Suprapubic skin (tissue), 4 donors: ENCODE measurements around the gene GBP5. TPM values are rescaled to one million over a fixed set of nuclear protein-coding genes. Genes with fewer than 3 reads are reported as not detected.

Source experiments
- DNase-seq, 2 donors: peaks; one replicate each; pipeline ENCODE4 v3.0.0-alpha.2; 2019; ENCODE audit warnings: low spot score in 2 of 2
- H3K27ac ChIP-seq: fragments of 200-600 bp; sonication (generic); one replicate; pipeline ENCODE4 v1.5.1; 2019
- H3K27me3 ChIP-seq: fragments of 200-600 bp; sonication (generic); one replicate; pipeline ENCODE4 v1.5.1; 2019
- H3K36me3 ChIP-seq: fragments of 200-600 bp; sonication (generic); one replicate; pipeline ENCODE4 v1.5.1; 2019
- H3K4me1 ChIP-seq: fragments of 200-600 bp; sonication (generic); one replicate; pipeline ENCODE4 v1.5.1; 2019
- H3K4me3 ChIP-seq: fragments of 200-600 bp; sonication (generic); one replicate; pipeline ENCODE4 v1.5.1; 2019; ENCODE audit warnings: mild to moderate bottlenecking
- H3K9me3 ChIP-seq: fragments of 200-600 bp; sonication (generic); one replicate; pipeline ENCODE4 v1.5.1; 2019
- EP300 ChIP-seq: sonication (generic); formaldehyde crosslinking; IDR thresholded peaks from one replicate; pipeline ENCODE4 v1.6.1; 2017; ENCODE audit warnings: antibody characterized with exemption
- POLR2A ChIP-seq, 2 donors: fragments of 450-650 bp; IDR thresholded peaks; one replicate each; pipeline ENCODE4 v1.6.1; 2017; ENCODE audit warnings: antibody characterized with exemption in 2 of 2, mild to moderate bottlenecking in 2 of 2, moderate library complexity in 2 of 2
- POLR2AphosphoS5 ChIP-seq, 3 donors: sonication (generic); formaldehyde crosslinking; IDR thresholded peaks; one replicate each; pipeline ENCODE4 v1.6.1; 2017; ENCODE audit warnings: antibody characterized with exemption in 3 of 3
- WGBS: methylation state at CpG from one replicate; pipeline ENCODE4 v1.1.5; 2018; 5-methylcytosine and 5-hydroxymethylcytosine counted together
- total RNA-seq, 4 donors: library from RNA; depleted of rRNA; stranded (reverse); fragments of >200 nt; gene quantifications; one replicate each; pipeline ENCODE4 v1.1.0, GENCODE V29; 2016
- TF ChIP-seq, protein P1 (sequence below), 2 donors: fragments of 200-600 bp in 1 of 2; fragments of 450-650 bp in 1 of 2; sonication (generic) in 1 of 2; IDR thresholded peaks; one replicate each; pipeline ENCODE4 v1.5.1; 2016 to 2019; ENCODE audit warnings: antibody characterized with exemption in 2 of 2, mild to moderate bottlenecking in 1 of 2, moderate library complexity in 1 of 2

The GBP5 gene
- total RNA-seq, 4 donors from 2014 or later, result 0.21 to 0.38 (median 0.32) TPM; not detected in 1

GRCh38 chr1:89243046-89243445 lies 29.6 kb downstream of the GBP5 start:
- TF ChIP-seq, protein P1, sequence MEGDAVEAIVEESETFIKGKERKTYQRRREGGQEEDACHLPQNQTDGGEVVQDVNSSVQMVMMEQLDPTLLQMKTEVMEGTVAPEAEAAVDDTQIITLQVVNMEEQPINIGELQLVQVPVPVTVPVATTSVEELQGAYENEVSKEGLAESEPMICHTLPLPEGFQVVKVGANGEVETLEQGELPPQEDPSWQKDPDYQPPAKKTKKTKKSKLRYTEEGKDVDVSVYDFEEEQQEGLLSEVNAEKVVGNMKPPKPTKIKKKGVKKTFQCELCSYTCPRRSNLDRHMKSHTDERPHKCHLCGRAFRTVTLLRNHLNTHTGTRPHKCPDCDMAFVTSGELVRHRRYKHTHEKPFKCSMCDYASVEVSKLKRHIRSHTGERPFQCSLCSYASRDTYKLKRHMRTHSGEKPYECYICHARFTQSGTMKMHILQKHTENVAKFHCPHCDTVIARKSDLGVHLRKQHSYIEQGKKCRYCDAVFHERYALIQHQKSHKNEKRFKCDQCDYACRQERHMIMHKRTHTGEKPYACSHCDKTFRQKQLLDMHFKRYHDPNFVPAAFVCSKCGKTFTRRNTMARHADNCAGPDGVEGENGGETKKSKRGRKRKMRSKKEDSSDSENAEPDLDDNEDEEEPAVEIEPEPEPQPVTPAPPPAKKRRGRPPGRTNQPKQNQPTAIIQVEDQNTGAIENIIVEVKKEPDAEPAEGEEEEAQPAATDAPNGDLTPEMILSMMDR (IDR thresholded peaks at IDR 0.05), result no peak
- TF ChIP-seq POLR2A (IDR thresholded peaks at IDR 0.05) (no peak), POLR2AphosphoS5 (IDR thresholded peaks at IDR 0.05) (no peak), EP300 (no peak)
- Histone ChIP-seq H3K9me3 (no peaks in the 10 kb centered on the region), H3K4me1 (no peaks in the 10 kb centered on the region), H3K27me3 (no peaks in the 10 kb centered on the region), H3K4me3 (no peak overlapping the region), H3K27ac (no peak overlapping the region), H3K36me3 (no peaks in the 10 kb centered on the region)
- DNase-seq, result no peak
- 83% methylated on average over 3 of the region's 3 CpGs for WGBS

Other genes starting within 250 kb of the GBP5 start
- gene GBP3, start 250.0 kb downstream of the GBP5 start, total RNA-seq, result 10 to 100 TPM in 2 of 4 donors, 1 to 10 TPM in 2; 5.5 to 15.7 (median 9.7) TPM
- gene GBP1, start 207.7 kb downstream of the GBP5 start, total RNA-seq, result 10 to 100 TPM in 3 of 4 donors, 1 to 10 TPM in 1; 8.9 to 14.3 (median 11.5) TPM
- 10 to 100 TPM; 62.2 to 87.3 (median 72.5) TPM for gene GBP2, start 146.7 kb downstream of the GBP5 start, total RNA-seq
- not detected for gene GBP7, start 96.9 kb downstream of the GBP5 start, total RNA-seq
- gene GBP4, start 73.9 kb downstream of the GBP5 start, total RNA-seq, result 1 to 10 TPM; 1.2 to 6.4 (median 1.6) TPM
- gene GBP6, start 91.2 kb upstream of the GBP5 start, total RNA-seq, result under 1 TPM; 0.26 to 0.64 (median 0.56) TPM